ENCODE results near the gene TXLNA.
"Not testable (repeated sequence)": the region's sequence is repeated elsewhere in the genome, so short reads cannot be mapped to it uniquely, and the experiment has no call there.

The TXLNA gene

DNA sequence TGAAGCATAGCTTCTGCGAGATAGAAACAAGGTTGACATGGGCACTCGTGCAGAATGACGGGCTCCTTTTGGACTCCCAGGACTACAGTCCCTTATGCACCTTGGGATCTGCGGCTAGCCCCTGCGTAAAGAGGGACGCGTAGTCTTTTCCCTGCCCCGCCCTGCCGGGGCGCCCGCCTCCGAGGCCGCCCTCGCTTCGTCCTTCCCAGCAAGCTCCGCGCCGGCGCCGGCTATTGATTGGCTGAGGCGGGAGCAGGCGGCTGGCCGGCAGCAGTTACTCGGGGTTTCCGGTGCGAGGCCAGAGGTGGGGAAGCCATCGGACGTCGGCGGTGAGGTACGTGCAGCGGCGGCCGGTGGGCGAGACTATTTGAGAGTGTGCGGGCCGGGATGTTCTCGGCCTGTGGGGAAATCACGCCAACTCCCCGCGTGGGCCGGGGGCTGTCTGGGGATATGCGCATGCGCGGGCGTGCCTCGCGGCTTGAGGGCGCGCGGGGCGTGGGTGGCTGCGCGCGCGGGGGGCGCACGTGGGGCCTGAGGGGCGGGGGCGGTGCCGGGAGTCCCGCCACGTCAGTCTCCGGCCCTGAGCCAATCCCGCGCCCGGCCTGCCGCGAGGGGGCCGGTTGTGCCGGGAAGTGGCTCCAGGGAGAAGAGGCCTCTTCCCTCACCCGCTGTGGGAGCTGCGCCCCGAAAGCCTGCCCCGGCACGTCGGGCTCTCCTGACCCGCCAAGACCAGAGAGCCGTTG, at the start of gene TXLNA:
Gene TXLNA, plus strand, starts transcription at position 233 of the 743 bp plus-strand sequence. CDS start 671 bp downstream, outside the sequence.
- peak; percentile 88 to 89 for DNase-seq

DNA sequence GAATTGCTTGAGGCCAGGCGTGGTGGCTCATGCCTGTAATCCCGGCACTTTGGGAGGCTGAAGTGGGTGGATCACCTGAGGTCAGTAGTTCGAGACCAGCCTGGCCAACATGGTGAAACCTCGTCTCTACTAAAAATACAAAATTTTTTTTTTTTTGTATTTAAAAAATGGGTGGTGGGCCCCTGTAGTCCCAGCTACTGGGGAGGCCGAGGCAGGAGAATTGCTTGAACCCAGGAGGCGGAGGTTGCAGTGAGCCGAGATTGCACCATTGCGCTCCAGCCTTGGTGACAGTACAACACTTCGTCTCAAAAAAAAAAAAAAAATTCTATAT, 45.6 kb upstream of the TXLNA start:
- not testable (repeated sequence) for DNase-seq

DNA sequence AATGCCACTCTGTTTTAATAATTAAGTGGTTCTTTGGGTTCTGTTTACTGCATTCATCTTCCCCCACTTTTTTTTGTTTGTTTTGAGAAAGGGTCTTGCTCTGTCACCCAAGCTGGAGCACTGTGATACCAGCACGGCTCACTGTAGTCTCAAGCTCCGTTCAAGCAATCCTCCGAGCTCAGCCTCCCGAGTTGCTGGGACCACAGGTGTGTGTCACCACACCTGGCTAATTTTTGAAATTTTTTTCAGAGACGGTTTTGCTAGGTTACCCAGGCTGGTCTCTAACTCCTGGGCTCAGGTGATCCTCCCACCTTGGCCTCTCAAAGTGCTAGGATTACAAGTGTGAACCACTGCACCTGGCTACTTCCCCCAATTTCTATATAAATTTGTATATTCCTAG, 42.4 kb upstream of the TXLNA start:
- DNase-seq: no peak

DNA sequence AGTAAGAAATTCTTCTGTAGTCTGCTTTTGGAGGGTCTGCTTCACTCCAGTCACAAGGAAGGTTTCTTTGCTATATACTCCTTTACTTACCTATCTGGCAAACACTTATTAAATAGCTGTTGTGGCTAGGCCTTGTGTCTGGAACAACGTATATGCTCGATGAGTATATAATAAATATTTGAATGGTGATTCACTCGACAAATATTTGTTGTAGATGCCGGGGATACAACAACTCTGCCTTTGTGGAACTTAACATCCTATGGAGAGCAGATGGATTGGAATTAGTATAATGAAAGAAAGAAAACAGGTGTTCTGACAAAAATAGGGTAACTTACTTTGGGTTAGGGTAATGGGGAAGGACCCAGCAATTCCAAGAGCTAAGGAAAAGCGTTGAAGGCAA, 40.5 kb upstream of the TXLNA start:
- DNase-seq: no peak

DNA sequence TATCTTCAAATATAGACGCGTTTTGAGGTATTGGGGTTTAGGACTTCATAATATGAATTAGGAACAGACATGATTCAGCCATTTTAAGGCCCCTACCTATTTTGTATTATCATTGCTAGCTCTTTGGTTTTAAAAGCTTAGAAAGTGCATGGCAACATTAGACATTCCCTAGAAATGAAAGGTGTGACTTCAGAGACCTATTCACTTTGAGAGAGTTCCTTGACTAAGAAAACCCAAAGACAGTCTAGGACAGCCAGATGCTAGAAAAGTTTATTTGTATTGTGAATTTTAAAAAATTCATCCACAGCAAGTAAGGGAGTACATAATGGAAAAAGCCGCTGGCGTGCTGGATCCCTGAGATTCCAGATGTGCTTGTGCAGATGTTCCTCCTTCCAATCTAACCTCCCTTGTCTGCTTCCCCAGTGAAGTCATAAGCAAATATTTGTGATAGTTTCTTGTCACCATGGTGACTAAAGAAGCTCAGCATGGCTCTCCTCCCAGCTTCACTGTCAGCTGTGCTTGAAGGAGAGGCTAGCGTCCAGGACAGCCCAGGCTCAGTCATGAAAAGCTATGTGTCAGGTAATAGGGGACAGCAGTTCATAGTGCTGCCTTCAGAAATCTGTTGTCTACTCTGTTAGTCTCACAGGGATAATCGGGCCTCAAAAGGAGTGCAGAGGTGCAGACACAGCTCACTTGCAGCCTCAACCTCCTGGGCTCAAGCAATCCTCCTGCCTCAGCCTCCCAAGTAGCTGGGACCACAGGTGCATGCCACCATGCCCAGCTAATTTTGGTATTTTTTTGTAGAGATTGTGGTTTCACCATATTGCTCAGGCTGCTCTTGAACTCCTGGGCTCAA, 36.8 kb upstream of the TXLNA start:
- no peak for DNase-seq

DNA sequence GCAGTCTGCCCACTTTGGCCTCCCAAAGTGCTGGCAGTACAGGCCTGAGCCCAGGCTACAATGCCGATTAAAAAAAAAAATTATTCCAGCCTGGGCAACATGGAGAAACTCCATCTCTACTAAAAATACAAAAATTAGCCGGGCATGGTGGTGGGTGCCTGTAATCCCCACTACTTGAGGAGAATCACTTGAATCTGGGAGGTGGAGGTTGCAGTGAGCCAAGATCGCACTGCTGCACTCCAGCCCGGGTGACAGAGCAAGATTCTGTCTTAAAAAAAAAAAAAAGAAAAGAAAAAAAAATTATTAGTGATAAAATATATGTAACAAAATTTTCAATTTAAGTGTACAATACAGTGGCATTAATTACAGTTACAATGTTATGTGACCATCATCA, 36.2 kb upstream of the TXLNA start:
- not testable (repeated sequence) for DNase-seq

DNA sequence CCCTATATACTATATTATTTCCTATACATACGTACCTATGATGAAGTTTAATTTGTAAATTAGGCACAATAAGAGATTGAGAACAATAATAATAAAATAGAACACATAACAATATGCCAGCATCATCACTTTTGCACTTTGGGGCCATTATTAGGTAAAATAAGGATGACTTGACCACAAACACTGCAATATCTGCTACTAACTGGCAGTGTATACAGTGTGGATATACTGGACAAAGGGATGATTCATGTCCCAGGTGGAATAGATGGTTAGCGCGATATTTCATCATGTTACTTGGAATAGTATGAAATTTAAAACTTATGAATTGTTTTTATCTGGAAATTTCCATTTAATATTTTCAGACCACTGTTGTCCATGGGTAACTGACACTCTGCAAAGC, 35.4 kb upstream of the TXLNA start:
- no peak for DNase-seq

DNA sequence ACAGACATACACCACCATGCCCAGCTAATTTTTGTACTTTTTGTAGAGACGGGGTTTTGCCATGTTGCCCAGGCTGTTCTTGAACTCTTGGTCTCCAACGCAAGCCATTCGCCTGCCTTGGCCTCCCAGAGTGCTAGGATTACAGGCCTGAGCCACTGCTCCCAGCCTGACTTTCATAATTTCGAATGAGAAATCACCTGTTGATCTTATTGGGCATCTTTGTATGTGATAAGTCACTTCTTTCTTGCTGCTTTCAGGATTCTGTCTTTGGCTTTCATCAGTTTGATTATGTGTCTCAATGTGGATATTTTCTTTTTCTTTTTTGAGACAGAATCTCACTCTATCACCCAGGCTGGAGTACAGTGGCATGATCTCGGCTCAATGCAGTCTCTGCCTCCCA, 31.7 kb upstream of the TXLNA start:
- DNase-seq: not testable (repeated sequence)

DNA sequence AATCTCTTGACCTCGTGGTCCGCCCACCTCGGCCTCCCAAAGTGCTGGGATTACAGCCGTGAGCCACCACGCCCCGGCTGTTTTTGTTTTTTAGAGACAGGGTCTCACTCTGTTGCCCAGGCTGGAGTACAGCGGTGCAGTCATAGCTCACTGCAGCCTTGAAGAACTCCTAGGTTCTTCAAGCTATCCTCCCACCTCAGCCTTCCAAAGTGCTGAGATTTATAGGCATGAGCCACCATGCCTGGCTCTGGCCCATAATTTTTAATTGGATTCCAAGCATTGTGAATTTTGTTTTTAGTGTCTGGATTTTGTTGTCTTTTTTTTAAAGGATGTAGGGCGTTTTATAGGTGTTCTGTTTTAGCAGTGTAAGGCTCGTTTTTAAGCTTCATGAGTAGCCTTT, 28.6 kb upstream of the TXLNA start:
- no peak for DNase-seq

DNA sequence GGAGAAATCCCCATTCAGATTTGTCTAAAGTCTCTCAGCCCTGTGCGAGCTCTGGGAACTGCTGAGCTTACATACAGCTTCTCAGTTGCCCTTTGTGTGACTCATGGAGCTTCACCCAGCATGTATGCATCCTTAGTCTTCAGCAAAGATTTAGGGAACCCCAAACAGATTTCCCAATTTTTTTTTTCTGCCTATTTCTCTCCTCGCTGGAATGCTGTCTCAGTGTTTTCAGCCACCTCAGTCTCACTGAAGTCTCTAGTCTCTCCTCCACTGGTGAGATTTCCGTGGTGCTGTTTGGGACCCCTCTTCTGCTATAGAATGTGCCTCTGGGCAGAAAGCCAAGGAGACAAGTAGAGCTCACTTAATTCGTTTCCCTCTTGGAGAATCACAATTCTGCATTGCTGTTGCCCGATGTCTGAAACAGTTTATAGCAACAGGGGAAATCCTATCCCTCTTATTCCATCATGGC, 28.1 kb upstream of the TXLNA start:
- DNase-seq: no peak

DNA sequence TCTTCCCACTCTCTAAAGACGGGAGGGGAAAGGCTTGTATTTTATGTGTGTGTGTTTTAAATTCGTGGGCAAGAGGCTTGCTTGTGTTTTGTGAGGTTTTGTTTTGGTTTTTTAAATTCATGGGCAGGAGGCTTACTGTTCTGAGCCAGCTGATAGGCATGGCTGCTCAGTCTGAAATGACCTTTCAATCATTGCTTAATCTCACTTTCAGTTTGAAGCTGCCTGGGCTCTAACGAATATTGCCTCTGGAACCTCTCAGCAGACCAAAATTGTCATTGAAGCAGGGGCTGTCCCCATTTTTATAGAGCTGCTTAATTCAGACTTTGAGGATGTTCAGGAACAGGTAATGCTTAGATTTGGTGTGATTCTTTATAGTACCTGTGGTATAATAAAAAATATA, 20.3 kb upstream of the TXLNA start:
- no peak for DNase-seq

DNA sequence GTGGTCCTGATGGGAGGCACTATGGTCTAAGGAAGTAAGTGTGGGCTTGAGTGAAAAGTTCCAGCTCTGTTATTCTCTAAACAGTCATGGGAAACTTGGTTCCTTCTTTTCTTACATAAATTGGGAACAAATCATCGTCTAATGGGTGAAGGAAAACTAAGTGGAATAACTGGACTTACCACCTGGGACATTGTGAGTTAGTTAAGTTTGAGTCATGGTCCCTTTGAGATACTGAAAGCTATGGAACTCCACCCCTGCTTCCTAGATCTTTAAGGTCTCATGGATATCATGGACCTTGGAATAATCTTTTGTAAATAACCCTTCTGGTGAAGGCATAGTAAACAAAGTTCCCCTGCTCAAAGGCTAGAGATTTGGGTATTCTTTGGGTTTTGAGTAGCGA, 16.1 kb upstream of the TXLNA start:
- DNase-seq: no peak

DNA sequence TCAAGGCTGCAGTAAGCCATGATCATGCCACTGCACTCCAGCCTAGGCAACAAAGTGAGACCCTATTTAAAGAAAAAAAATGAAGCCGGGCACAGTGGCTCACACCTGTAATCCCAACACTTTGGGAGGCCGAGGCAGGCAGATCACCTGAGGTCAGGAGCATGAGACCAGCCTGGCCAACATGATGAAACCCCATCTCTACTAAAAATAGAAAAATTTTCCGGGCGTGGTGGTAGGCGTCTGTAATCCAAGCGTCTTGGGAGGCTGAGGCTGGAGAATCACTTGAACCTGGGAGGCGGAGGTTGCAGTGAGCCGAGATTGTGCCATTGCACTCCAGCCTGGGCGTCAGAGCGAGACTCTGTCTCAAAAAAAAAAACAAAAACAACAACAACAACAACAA, 13.8 kb upstream of the TXLNA start:
- not testable (repeated sequence) for DNase-seq

DNA sequence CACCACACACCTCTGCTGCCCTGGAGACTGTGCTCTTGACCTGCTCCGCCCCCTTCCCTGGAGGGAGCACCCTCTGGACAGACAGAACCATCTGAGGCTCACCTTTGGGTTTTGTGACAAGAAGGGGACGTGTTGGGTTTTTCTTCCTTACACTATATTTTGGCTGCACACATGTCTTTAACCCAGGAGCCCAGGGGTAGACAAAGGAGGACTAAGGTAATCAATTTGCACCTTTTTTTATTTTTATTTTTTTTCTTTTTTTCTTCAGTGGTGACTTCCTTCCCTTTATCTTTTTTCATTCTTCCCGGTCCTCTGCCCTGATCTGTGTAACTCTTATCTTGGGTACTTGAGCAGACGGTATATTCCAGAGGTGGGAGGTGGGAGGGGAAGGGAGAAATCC, 8.5 kb upstream of the TXLNA start:
- DNase-seq: no peak

DNA sequence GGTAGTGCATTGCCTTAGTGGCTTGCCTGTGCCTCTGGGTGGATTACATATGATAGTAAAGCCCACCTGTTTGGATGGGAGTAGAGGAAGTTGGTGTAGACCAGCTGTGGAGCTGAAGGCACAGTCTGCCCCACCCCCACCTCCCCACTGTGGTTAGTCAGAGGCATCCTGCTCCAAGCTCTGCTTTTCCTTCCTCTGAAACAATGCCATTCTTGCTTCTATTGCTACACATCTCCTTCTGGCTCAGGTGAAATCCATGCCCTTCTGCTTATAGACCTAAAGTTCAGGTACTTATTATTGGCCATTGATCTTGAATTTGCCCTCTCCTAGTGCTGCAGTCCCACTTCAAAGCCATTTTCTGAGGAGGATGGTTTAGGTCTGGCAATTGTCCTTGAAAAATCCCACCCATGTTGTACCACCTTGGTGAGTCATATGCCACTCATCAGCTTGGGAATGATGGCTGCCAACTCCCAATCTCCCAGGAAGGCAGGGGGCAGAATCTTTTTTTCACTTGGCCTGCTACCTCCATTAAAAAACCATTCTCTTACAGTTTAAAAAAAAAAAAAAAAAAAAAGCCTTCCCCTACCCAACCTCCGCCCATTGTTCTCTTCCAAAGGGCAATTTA, 6.7 kb upstream of the TXLNA start:
- DNase-seq: no peak

DNA sequence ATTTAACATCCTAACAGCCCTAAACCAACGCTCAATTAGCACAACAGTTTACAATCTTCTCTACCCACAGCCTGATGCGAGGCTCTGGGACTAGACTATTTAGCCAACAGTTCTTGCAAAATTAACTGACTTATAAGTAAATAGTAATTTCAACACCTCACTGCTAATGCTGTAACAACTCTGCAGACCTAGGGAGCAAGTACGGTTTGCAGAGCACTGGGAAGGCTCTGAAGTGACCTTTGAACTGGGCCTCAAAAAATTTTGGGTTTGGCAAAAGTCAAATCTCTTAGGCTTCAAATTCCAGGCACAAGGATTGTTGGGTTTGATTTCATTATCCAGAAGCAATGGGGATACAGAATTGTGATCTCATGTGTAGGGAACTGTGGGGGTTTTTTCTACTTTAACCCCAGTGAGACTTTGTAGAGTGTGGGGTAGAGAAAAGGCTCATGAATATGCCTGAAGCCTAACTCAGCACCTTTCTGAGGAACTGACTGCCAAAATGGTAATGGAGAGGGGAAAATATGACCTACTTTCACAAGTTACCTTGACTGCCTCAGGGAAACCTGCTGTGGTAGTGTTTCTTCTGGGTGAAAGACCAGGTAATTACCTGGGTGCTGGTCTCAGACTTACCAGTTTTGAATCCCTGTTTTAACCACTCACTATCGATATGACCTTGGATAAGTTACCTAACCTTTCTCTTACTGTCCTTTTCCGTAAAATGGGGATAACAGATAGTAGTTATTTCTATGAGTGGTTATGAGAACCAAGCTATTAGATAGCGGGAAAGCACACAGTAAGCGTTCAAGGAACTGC, 889 bp upstream of the TXLNA start:
- no peak for DNase-seq

DNA sequence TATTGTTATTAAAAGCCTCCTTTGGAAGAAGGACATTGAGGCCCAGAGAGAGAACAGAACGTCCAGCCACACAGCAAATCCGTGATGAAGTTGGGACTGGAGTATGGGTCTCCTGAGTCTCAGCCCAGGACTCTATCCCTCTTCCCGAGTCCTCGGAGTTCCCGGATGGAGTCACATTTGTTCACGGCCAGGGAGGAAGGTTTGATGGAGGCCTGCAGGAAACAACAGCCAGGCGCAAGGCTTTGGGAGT, 357 bp upstream of the TXLNA start:
- no peak for DNase-seq

DNA sequence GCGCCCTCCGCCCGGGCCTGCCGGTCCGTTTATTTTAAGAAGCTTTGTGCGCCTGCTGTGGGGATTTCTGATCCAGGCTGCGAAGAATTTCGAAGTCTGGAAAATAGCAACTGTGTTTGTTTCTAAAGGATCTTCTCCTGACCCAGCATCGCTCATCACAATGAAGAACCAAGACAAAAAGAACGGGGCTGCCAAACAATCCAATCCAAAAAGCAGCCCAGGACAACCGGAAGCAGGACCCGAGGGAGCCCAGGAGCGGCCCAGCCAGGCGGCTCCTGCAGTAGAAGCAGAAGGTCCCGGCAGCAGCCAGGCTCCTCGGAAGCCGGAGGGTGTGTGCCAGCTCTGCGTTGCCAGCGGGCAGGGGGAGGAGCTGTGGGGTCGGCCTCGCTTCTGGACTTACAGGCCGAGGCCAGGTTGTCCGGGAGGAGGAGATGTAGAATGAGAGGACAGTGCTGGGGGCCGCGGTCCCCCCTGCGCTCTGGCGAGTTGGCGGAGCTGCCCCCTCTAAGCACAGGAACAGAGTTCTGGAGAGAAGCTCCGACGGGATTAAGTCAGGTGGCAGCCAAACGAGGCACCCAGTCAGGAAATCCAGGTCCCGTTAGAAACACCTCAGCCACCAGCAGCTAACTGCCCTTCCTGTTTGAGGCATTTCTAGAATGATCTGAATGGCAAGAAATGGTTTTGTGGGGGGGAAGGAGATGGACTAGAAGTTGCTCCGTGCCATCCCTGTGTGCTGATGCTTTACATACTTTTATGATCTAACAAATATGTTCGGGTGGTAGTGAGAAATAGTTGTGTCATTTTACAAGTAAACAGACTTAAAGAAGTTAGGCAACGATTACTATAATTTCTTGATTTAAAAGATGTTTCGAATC, 948 bp downstream of the TXLNA start:
- peak; percentile 21 to 26 for DNase-seq

DNA sequence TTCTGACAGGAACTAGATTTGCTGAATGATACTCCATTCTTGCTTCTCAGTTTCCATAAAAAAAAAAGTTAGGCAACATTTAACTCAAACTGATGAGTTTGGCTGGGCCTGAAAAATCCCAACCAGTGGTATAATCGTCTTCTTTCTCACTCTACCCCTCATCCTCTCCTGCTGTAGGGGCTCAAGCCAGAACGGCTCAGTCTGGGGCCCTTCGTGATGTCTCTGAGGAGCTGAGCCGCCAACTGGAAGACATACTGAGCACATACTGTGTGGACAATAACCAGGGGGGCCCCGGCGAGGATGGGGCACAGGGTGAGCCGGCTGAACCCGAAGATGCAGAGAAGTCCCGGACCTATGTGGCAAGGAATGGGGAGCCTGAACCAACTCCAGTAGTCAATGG, 1.6 kb downstream of the TXLNA start:
- DNase-seq: no peak

DNA sequence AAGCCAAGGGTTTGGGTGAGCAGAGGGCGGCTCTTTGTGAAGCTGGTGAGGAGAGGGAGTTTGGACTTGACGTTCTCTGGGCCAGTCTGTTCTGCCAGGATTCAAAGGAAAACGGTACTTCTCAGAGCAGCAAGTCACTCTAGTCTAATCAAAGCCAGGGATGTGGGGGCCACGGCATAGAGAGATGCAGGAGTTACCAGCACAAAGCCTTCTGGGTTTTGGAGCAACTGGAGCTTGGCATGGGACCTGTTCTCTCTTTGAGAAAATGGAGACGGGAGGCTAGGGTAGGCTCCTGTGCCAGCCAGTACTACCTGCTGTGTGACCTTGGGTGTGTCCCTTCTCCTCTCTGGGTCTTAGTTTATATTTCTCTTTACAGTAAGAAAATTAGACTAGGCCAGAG, 2.1 kb downstream of the TXLNA start:
- DNase-seq: no peak

DNA sequence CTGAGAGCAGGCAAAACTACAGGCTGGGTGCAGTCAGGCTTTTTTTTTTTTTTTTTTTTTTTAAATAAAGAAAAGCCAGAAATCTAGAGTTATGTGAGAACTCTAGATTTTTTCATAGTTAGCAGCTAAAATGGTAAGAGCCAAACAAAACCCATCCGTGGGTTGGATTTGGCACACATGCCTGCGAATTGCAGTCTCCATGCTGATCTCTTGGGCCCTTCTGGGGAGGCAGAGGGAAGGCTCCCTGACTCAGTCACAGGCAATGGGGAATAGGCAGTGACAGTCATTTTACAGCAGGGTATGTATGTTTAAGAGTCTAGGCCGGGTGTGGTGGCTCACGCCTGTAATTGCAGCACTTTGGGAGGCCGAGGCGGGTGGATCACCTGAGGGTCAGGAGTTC, 2.6 kb downstream of the TXLNA start:
- DNase-seq: no peak

DNA sequence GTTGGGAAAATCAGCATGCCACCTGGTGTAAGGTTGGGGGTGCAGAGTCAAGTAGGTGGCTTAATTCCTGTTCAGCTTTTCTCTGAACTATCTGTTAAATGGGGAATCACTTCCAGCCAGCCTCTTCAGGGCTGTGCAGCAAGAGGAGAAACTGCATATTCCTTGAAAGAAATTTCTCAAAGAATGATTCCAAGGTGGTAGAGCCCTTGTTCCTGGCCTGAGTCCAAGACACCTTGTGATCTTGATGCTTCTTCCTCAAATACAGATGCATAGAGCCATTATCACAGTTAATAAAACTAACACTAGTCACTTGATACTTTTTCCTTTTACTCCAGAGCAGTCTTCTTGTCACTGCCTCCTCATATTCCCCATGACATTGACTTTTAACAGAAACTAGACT, 5.2 kb downstream of the TXLNA start:
- no peak for DNase-seq
